Upper lobe of left lung (tissue), 6 donors: Measurements from ENCODE around the gene SUPT4H1. TPM values are rescaled to one million over a fixed set of nuclear protein-coding genes. Genes with fewer than 3 reads are reported as not detected.

ENCODE experiments used
- ATAC-seq, 2 donors: fragments of 200-7000 bp; cut with Tn5 transposase; one replicate each; pipeline ENCODE4 v1.9.1; 2022; ENCODE audit warnings: mild to moderate bottlenecking in 2 of 2, moderate library complexity in 2 of 2; ENCODE audit not compliant: low FRiP score in 2 of 2
- DNase-seq, 2 donors: peaks; one replicate each; pipeline ENCODE4 v3.0.0-alpha.2; 2019 to 2020
- H3K27ac ChIP-seq, 4 donors: fragments of 200-600 bp; sonication (generic); one replicate each; pipeline ENCODE4 v1.5.1; 2016 to 2019
- H3K27me3 ChIP-seq, 4 donors: fragments of 200-600 bp; sonication (generic); one replicate each; pipeline ENCODE4 v1.5.1; 2017 to 2019
- H3K36me3 ChIP-seq, 4 donors: fragments of 200-600 bp; sonication (generic); one replicate each; pipeline ENCODE4 v1.5.1; 2016 to 2019
- H3K4me1 ChIP-seq, 4 donors: fragments of 200-600 bp; sonication (generic); one replicate each; pipeline ENCODE4 v1.5.1; 2018 to 2019
- H3K4me3 ChIP-seq, 4 donors: fragments of 200-600 bp; sonication (generic); one replicate each; pipeline ENCODE4 v1.5.1; 2017 to 2019; ENCODE audit warnings: mild to moderate bottlenecking in 2 of 4, moderate library complexity in 1 of 4
- H3K9me3 ChIP-seq, 4 donors: fragments of 200-600 bp; sonication (generic); one replicate each; pipeline ENCODE4 v1.5.1; 2018 to 2019
- EP300 ChIP-seq, 4 donors: sonication (generic); formaldehyde crosslinking; IDR thresholded peaks; one replicate each; pipeline ENCODE4 v1.5.1; 2017; ENCODE audit warnings: antibody characterized with exemption in 4 of 4, control low read depth in 2 of 4
- POLR2A ChIP-seq, 4 donors: fragments of 450-650 bp; IDR thresholded peaks; one replicate each; pipeline ENCODE4 v1.5.1; 2016 to 2017; ENCODE audit warnings: antibody characterized with exemption in 4 of 4, mild to moderate bottlenecking in 2 of 4
- POLR2AphosphoS5 ChIP-seq, 2 donors: sonication (generic); formaldehyde crosslinking; IDR thresholded peaks; one replicate each; pipeline ENCODE4 v1.5.1; 2017; ENCODE audit warnings: antibody characterized with exemption in 2 of 2
- WGBS, 2 donors: methylation state at CpG; one replicate each; pipeline ENCODE4 v1.1.5; 2017 to 2018; 5-methylcytosine and 5-hydroxymethylcytosine counted together
- total RNA-seq, 6 donors: library from RNA; depleted of rRNA in 4 of 6; stranded (reverse); fragments of >200 nt in 4 of 6; gene quantifications; one replicate each; pipeline versions ENCODE4 v1.1.0 to v1.2.1, GENCODE V29; 2016 to 2021
- TF ChIP-seq, protein P1 (sequence below), 6 experiments: fragments of 450-650 bp in 4 of 6; fragments of 200-600 bp in 2 of 6; sonication (generic) in 2 of 6; IDR thresholded peaks; one replicate each; pipeline ENCODE4 v1.5.1; 2016 to 2019; ENCODE audit warnings: antibody characterized with exemption in 6 of 6
- donor health status: DM: no; HTN: no; CAD: no; lungs with moderate emphysema.
- donor health status: DM: no; HTN: yes; CAD: no; lungs with severe emphysema.

Gene SUPT4H1
- total RNA-seq, 6 donors from 2014 or later: 22.0 to 80.5 (median 40.4) TPM

DNA sequence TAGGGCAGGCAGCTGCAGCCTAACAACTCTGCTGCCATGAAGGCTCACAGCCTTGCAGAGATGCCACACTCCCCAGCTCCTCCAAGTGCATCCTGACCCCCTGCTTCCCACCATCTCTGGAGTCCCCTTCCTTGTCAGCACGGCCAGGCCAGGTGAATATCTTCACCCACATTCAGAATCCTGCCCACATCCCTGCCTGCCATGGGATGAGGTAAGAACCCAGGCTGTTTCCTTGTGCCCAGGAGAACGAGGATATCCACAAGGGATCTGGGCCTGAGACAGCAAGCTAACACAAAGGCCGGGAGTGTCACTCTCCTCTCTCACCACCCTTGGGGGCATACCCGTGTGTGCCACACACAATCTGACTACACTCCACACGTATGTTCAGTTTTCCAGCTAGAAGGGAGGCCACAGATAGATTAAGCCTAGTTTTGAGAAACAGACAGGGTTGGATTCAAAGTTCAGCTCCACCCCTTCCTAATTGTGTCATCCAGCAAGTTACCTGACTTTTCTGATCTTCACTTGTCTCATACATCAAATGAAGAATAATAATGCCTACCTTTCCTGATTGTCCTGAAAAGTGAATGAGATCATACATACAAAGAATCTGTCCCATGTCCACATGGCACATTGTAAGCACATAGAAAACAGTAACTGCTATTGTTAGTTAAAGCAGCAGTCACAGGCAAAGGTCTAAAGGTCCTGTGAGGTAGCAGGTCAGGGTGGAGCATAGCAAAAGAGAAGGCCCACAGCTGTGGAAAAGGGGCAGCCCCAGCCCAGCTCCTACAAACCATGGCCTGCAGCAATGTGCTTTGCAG, 17.4 kb upstream of the SUPT4H1 start:
- no peak overlapping the region for H3K4me3 ChIP-seq
- no peaks in the 10 kb centered on the region for H3K36me3 ChIP-seq
- no peaks in the 10 kb centered on the region for H3K4me1 ChIP-seq
- TF ChIP-seq POLR2A (IDR thresholded peaks at IDR 0.05) (no peak), EP300 (IDR thresholded peaks at IDR 0.05) (no peak), POLR2AphosphoS5 (IDR thresholded peaks at IDR 0.05) (no peak)
- TF ChIP-seq, protein P1, sequence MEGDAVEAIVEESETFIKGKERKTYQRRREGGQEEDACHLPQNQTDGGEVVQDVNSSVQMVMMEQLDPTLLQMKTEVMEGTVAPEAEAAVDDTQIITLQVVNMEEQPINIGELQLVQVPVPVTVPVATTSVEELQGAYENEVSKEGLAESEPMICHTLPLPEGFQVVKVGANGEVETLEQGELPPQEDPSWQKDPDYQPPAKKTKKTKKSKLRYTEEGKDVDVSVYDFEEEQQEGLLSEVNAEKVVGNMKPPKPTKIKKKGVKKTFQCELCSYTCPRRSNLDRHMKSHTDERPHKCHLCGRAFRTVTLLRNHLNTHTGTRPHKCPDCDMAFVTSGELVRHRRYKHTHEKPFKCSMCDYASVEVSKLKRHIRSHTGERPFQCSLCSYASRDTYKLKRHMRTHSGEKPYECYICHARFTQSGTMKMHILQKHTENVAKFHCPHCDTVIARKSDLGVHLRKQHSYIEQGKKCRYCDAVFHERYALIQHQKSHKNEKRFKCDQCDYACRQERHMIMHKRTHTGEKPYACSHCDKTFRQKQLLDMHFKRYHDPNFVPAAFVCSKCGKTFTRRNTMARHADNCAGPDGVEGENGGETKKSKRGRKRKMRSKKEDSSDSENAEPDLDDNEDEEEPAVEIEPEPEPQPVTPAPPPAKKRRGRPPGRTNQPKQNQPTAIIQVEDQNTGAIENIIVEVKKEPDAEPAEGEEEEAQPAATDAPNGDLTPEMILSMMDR (IDR thresholded peaks at IDR 0.05): no peak
- DNase-seq: no peak
- no peaks in the 10 kb centered on the region for H3K27me3 ChIP-seq
- H3K27ac ChIP-seq: no peak overlapping the region
- WGBS, 2 donors: 72 to 80% methylated on average over 4 to 5 of the region's 5 CpGs
- no peaks in the 10 kb centered on the region for H3K9me3 ChIP-seq
- no peak for ATAC-seq

DNA sequence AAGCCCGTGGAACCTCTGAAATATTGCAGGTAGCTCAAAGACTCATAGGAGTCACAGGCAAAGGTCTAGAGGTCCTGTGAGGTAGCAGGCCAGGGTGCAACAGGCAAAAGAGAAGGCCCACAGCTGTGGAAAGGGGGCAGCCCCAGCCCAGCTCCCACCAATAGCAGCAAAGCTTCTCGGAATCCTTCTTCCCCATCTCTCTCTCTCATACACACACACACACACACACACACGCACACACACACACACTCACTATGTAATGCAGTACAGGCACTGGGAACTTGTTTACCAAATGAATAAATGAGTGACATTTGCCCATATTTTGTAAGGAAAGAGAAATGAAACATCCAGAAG, 16.8 kb upstream of the SUPT4H1 start:
- Histone ChIP-seq H3K4me3 (no peak overlapping the region), H3K27me3 (no peaks in the 10 kb centered on the region), H3K27ac (no peak overlapping the region), H3K36me3 (no peaks in the 10 kb centered on the region), H3K4me1 (no peaks in the 10 kb centered on the region), H3K9me3 (no peaks in the 10 kb centered on the region)
- WGBS, 2 donors: 74 to 80% methylated on average over 3 of the region's 3 CpGs
- ATAC-seq (no peak), DNase-seq (no peak)
- TF ChIP-seq, protein P1 (IDR thresholded peaks at IDR 0.05): no peak
- TF ChIP-seq POLR2AphosphoS5 (IDR thresholded peaks at IDR 0.05): no peak
- TF ChIP-seq EP300 (IDR thresholded peaks at IDR 0.05): no peak
- TF ChIP-seq POLR2A (IDR thresholded peaks at IDR 0.05): no peak

DNA sequence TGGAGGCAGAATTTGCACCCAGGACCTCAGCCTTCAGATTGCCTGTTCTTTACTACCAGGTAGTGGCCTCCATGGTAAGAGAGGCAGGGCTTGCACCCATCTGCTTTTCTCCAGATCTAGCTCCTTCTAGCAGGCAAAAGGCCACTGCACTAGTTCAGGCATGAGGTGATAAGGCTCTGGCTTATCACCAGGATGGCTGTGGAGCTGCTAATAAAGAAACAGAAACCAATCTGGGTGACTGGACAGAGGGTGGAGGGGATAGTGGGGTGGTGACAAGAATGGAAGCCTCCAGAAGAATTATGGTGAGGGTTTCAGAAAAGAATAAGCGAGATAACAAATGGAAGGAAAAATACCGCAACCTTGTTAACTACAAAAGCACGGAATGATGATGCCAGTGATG, 15.5 kb upstream of the SUPT4H1 start:
- 85 to 91% methylated on average over 3 of the region's 3 CpGs for WGBS, 2 donors
- H3K36me3 ChIP-seq: no peaks in the 10 kb centered on the region
- TF ChIP-seq POLR2A (IDR thresholded peaks at IDR 0.05) (no peak), EP300 (IDR thresholded peaks at IDR 0.05) (no peak), POLR2AphosphoS5 (IDR thresholded peaks at IDR 0.05) (no peak)
- TF ChIP-seq, protein P1 (IDR thresholded peaks at IDR 0.05): no peak
- no peak overlapping the region for H3K4me3 ChIP-seq
- ATAC-seq: no peak
- H3K27ac ChIP-seq: no peak overlapping the region
- no peaks in the 10 kb centered on the region for H3K4me1 ChIP-seq
- H3K9me3 ChIP-seq: no peaks in the 10 kb centered on the region
- no peaks in the 10 kb centered on the region for H3K27me3 ChIP-seq
- DNase-seq: no peak

DNA sequence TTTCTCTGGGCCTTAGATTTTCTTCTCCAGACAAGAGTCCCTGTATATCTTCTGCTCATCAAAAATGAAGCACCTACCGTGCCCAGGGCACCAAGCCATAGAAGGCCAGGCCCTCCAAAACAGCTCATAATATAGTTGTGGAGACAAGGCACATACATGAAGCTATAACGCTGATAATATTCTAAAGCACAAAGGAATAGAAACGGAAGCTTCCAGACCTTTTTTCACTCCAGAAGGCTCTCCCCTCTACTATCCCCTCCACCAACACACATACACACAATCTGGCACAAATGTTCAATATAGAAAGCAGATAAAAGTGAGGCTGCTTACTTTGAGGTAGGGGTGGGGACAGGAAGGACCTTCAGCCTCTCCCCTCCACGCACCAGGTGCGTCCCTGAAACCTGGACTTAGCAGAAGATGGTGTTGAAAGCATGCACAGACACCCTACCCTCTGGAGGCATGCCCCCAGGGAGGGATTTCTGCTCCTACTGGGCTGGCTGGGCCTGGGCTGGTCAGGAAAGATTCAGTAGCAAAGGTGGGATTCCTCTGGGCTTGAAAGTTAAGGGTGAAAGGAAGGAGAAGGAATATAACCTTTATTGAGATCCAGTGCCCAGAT, 14.1 kb upstream of the SUPT4H1 start:
- WGBS, 2 donors: 69 to 72% methylated on average over 5 of the region's 5 CpGs
- H3K36me3 ChIP-seq: no peaks in the 10 kb centered on the region
- no peak for ATAC-seq
- no peaks in the 10 kb centered on the region for H3K4me1 ChIP-seq
- H3K4me3 ChIP-seq: no peak overlapping the region
- no peak for DNase-seq
- H3K27ac ChIP-seq: no peak overlapping the region
- TF ChIP-seq, protein P1 (IDR thresholded peaks at IDR 0.05): no peak
- TF ChIP-seq POLR2AphosphoS5 (IDR thresholded peaks at IDR 0.05) (no peak), EP300 (IDR thresholded peaks at IDR 0.05) (no peak), POLR2A (IDR thresholded peaks at IDR 0.05) (no peak)
- no peaks in the 10 kb centered on the region for H3K9me3 ChIP-seq
- H3K27me3 ChIP-seq: no peaks in the 10 kb centered on the region
